HG03060 (cell line): ENCODE measurements around the gene C10orf67.

Source experiments
- ATAC-seq: cut with Tn5 transposase; IDR thresholded peaks from one replicate; pipeline ENCODE4 v1.9.1; 2021; ENCODE audit warnings: low read depth, moderate number of reproducible peaks; ENCODE audit not compliant: unreplicated experiment

Gene C10orf67

DNA sequence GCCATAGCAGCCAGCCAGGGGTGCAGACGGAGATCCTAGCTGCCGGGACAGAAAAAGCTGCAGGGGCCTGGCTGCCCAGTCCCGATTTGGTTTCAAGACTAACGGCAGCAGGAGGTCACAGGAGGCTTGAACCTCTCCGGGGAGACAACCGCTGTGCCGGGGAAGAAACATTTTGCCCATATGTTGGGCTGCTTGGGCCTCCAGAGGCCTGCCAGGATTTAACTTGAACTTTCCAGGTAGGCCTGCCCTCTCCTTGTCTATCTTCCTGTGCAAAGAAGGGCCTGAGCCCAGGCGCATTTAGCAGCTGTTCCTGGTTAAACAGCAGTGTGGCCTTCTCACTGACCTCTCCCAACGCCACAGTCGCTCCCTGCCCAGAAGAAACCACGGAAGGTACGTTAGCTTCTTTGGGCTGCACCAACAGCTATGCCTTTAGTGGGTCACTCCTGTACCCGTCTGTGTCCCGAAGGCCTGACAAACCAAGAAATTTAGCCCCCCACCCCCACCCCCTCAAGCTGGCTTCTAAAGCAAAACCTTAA lies 169.6 kb downstream of the C10orf67 start:
- ATAC-seq = no peak

DNA sequence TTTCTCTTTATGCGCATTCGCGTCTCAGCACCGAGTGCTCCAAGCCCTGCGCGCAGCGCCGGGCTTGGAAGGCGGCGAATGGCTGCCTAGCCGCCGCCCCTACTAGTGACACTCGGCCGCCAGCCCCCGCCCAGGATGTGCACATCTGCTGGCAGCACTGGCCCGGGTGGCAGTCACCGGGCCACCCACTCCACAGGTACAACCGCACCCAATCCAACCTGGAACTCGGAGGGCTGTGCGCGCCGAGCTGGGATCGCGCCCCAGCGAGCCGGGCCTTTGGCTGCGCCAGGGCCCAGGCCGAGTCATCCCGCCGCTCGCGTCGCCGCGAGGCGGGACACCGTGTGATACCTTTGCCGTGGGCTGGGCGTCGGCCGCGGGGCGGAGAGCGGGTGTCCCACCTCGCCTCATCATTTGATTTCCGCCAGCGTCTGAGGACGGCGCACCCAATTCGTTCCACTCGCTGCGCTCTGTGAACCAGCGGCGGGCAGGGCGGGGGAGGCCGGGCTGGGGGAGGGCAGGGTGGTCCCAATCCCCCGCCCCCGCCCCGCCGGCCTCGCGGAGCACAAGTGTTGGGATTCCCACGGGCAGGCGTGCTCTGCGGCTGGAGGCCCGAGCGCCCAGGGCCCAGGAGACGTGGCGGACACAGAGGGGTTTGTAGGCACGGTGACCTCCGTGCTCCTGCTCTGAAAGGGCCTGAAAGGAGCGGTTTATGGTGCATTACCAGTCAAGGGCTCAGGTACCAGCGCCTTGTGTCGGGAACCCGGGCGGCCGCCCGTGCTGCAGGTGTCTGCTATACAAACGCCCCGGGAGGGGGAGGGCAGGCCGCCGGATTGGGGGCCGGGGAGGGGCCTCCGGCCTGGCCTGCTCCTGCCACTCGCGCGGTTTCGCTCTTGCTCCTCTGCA lies 170.3 kb downstream of the C10orf67 start:
- ATAC-seq = no peak

DNA sequence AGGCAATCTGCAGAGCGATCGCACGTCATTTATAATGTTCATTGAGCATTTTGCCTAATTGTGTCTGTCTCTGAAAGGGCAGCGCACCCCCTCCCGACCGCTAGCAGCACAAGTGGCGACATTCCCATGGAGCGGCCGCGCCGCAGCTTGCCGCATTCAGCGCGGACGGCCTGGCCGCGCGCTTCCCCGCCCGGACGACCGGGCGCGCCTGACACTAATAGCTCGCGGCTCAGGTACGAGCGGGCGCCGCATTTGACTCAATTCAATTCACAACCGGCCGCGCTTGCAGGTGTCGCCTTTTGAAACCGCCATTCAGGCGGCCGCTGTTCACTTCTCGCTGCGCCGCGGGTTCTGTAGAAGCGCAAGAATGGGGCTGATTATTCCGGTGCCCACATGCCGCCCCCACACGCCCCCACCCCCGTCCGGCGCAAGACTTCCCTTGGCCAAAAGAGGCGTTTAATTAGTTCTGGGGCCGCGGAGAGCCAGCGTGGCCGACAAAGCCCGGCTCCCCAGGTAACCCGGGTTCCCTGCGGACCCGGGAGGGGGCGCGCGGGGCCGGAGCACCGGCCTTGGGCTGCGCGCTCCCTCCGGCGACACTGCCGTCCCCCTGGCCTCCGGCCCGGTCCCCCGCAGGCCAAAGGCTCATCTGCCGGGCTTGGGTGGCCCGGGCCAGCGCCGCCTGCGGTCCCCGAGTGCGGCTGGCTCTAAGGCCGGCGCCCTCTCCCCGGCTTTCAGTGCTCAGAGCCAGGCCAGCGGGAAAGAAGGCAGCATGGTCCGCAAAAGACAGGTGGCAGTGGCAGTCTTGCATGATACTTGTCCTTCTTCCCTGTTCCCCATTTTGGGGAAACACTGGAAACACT lies 171.2 kb downstream of the C10orf67 start:
- no peak for ATAC-seq

DNA sequence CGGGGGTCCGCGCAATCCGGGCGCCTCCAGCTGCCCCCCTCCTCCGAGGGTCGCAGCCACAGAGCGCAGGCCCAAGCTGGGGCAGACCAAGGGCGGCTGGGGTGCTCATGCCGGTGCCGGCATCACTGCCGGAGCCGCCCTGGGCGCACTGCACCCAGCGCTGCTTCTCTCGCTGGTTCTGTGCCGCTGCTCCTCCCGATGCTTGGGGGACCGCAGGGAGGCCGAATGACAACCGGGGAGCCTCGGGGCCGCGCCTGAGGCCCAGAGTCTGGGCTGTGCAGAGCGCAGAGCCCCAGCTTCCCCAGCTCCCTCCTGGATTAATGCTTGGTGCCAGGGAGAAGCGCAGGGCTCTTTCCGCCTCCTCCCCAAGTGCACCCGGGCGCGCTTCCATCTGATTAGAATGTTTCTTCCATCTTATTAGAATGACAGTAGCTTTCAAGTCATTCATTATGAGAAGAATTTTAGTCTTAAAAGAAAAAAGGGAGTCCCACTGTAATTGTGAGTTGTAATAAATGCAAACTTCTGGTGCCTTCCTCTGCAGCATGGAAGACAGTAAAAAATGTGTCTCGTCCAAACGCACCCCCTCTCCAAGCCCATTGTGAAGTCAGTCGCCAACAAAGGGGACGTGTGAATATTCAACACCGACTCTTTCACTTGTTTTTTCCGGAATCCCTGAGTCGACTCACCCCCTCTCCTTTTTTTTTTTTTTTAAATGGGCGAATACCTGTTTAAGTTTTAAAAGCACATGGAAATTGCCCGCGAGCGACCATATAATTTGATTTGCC lies 172.0 kb downstream of the C10orf67 start:
- no peak for ATAC-seq

DNA sequence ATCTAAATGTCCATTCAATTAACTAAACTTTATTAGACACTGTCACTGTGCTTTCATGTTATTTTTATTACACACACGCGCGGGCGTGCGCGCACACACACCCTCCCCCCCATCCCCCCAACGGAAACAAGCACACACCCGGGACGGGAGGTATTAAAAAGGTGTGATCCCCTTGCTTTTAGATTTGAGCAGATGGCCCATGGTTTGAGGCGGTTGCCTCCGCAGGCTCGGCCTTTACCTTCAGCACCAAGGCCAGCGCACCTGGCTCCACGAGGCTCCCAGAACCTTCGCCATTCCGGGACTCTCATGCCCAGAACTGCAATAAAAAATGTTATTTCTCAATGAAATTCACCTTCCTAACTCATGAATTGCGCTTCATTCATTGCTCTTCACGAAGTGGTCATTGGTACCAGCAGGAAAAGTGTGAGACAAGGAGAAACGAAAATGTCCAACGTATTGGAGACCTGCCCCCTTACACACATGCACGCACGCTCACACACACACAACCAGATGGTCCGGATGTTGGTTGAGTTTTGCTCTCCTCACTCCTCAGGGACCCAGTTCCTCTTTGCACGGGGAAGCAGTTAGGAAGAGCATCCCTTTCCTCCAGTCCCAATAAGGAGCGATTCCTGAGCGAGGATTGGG lies 173.2 kb downstream of the C10orf67 start:
- no peak for ATAC-seq

DNA sequence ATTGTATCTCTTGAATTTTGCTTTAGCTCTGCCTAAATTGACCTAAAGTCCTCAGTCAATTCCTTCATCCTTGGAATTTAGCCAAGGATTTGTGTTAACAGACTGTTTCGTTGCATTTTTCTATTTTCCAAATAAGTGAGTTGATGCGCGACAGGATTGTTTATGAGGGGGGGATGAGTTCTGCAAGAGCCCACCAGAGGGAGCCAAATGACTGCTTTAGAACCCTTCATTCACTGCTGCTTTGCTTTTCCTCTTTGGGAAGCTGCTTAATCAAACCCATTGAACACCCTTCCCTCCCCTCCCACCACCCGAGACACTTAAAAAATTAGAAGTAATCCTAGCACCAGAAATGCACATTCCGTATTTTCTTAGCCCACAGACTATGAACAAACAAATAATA lies 186.2 kb downstream of the C10orf67 start:
- ATAC-seq = no peak

DNA sequence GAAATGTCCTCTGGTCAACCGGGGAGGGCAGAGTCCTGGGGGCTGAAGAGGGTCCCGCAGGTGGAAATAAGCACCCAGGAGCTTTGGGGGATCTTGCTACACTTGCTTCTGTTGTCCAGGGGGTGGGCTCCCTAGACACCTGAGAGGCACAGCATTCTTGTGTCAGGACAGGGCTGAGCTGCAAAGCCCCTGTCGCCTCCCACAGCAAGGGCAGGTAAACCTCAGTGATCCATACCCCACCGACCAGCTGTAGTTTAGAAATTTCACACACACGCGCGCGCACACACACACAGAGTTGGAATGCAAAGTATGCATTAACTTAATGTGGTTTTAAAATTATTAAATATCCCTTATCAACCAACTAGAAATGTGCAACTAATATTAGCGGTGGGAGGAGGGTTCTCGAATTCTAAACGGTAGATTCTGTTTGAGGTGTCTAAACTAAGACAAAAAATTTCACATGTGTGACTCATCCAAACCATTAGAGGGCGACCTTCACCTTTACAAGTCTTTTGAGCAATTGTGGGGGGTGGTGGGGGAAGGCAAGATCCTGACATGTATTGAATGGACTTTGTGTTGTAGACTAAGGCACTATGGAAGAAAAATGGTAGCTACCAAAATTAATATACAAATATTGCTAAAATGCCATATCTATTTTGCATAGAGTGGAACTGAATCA lies 186.8 kb downstream of the C10orf67 start:
- ATAC-seq = no peak

DNA sequence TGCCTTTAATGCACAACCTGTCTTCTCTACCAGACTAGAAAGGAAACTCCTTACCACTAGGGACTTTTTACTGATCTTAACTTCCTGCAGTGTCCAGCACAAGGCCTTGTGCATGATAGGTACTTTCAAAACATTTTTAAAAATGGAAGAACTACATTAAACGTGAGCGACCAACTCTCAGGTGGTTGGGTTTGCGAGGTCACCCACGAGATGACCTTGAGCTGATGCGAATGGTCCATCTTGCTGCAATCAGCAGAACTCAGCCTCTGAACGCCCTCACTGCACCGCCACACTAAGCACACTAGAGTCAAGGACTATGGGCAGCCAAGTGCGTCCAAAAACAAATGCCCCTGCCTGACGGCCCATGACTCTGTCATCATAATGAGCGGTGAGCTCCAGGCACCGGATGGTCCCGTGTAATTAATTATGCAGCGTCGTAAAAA lies 187.3 kb downstream of the C10orf67 start:
- ATAC-seq = no peak

DNA sequence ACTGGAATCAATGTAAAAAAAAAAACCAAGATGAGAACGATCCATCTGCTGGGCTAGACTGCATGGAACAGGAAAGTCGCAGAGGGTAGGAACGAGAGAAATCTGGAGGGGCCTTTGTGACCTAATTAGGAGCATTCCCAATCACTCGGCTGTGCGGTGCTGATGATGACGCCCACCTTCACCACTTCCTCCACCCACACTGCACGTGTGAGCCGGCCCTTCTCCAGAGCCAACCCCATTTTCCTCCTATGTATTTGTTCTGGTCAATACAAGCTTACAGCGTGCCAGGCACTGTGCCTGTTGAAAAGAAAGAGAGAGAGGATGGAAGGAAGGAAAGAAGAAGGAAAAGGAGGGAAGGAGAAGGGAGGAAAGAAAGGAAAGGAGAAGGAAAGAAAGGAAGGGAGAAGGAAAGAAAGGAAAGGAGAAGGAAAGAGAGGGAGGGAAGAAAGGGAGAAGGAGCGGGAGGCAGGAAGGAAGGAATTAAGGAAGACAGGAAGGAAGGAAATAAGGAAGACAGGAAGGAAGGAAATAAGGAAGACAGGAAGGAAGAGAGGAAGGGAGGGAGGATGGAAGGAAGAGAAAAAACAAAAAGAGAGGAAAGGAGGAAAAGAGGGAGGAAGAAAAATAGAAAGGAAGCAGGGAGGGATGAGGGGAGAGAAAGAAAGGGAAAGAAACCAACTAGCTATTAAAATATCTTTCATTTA lies 188.0 kb downstream of the C10orf67 start:
- ATAC-seq = no peak

DNA sequence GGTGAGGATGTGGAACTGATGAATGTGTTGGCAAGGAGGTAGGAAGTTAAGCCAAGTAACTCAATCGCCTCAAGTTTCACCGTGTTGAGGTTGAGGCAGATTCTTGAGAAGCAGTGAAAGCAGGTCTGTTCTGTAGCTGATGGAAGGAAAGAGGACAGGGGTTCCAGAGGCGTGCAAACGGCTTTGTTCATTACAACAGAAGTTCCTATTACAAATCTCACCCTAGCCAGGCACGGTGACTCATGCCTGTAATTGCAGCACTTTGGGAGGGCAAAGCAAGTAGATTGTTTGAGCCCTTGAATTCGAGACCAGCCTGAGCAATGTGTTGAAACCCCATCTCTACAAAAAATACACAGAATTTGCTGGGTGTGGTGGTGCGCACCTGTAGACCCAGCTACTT lies 189.4 kb downstream of the C10orf67 start:
- ATAC-seq = no peak
